Astrocyte (in vitro differentiated cells and primary cell): ENCODE results near the gene EML1. TPM values are rescaled to one million over a fixed set of nuclear protein-coding genes. Genes with fewer than 3 reads are reported as not detected.

Experiments used
- DNase-seq: peaks from one replicate; pipeline ENCODE4 v3.0.0-alpha.2; 2010; ENCODE audit warnings: low read depth
- FAIRE-seq: peaks from 2 replicates; lab custom pipeline; 2011; peaks lifted over from hg19 to GRCh38; lab: Jason Lieb, UNC
- H2AFZ ChIP-seq: 2 replicates; pipeline ENCODE4 v1.6.0; 2012; ENCODE audit warnings: low read depth, low read length, inconsistent platforms
- H3K27ac ChIP-seq: 2 replicates; pipeline ENCODE4 v1.5.1; 2011; ENCODE audit warnings: low read depth, low read length, inconsistent platforms
- H3K27me3 ChIP-seq: 2 replicates; pipeline ENCODE4 v1.6.0; 2011; ENCODE audit warnings: low read length, inconsistent platforms; ENCODE audit not compliant: insufficient read depth
- H3K36me3 ChIP-seq: 2 replicates; pipeline ENCODE4 v1.5.1; 2011; ENCODE audit warnings: low read length, inconsistent platforms; ENCODE audit not compliant: insufficient read depth
- H3K4me1 ChIP-seq: 2 replicates; pipeline ENCODE4 v1.5.1; 2011; ENCODE audit warnings: low read length, inconsistent platforms; ENCODE audit not compliant: insufficient read depth
- H3K4me2 ChIP-seq: 2 replicates; pipeline ENCODE4 v1.6.0; 2012; ENCODE audit warnings: low read length, inconsistent platforms
- H3K4me3 ChIP-seq: 2 replicates; pipeline ENCODE4 v1.5.1; 2011; ENCODE audit warnings: low read depth, mild to moderate bottlenecking, low read length, inconsistent platforms; ENCODE audit not compliant: insufficient read depth
- H3K79me2 ChIP-seq: 2 replicates; pipeline ENCODE4 v1.6.0; 2012; ENCODE audit warnings: mild to moderate bottlenecking, low read length, inconsistent platforms; ENCODE audit not compliant: insufficient read depth
- H3K9ac ChIP-seq: 2 replicates; pipeline ENCODE4 v1.6.0; 2012; ENCODE audit warnings: mild to moderate bottlenecking, low read length, inconsistent platforms
- H3K9me3 ChIP-seq: 2 replicates; pipeline ENCODE4 v1.5.1; 2012; ENCODE audit warnings: low read depth, mild to moderate bottlenecking, low read length, inconsistent platforms; ENCODE audit not compliant: insufficient read depth
- H4K20me1 ChIP-seq: 2 replicates; pipeline ENCODE4 v1.6.0; 2012; ENCODE audit warnings: low read length, inconsistent platforms; ENCODE audit not compliant: insufficient read depth
- H3K27ac Mint-ChIP-seq: one replicate; pipeline ENCODE4 v1.8.0; 2021; ENCODE audit warnings: mild to moderate bottlenecking, mixed read lengths; ENCODE audit not compliant: unreplicated experiment
- H3K27me3 Mint-ChIP-seq: one replicate; pipeline ENCODE4 v1.8.0; 2021; ENCODE audit warnings: low read depth, mixed read lengths; ENCODE audit not compliant: unreplicated experiment
- H3K36me3 Mint-ChIP-seq: one replicate; pipeline ENCODE4 v1.8.0; 2021; ENCODE audit warnings: low read depth, mixed read lengths; ENCODE audit not compliant: unreplicated experiment
- H3K4me1 Mint-ChIP-seq: one replicate; pipeline ENCODE4 v1.8.0; 2021; ENCODE audit warnings: low read depth, mixed read lengths; ENCODE audit not compliant: unreplicated experiment
- H3K4me3 Mint-ChIP-seq: one replicate; pipeline ENCODE4 v1.8.0; 2021; ENCODE audit warnings: mild to moderate bottlenecking, moderate library complexity, mixed read lengths; ENCODE audit not compliant: unreplicated experiment
- H3K9me3 Mint-ChIP-seq: one replicate; pipeline ENCODE4 v1.8.0; 2021; ENCODE audit warnings: mild to moderate bottlenecking, mixed read lengths; ENCODE audit not compliant: unreplicated experiment
- CTCF ChIP-seq: IDR thresholded peaks from 2 replicates; pipeline ENCODE4 v1.5.1; 2011; ENCODE audit warnings: low read depth, mild to moderate bottlenecking, inconsistent platforms, low read length, moderate library complexity; ENCODE audit not compliant: insufficient read depth
- EZH2 ChIP-seq: IDR thresholded peaks from 2 replicates; pipeline ENCODE4 v1.6.1; 2012; ENCODE audit warnings: mild to moderate bottlenecking, low read length, inconsistent platforms; ENCODE audit not compliant: insufficient read depth
- total RNA-seq: library from RNA; stranded (reverse); gene quantifications from 2 replicates; pipeline ENCODE4 v1.2.1, GENCODE V29; 2021

The EML1 gene
- total RNA-seq, 1 donor from 2014 or later: 17.1 TPM

GRCh38 chr14:99865408-99865807 lies 72.2 kb downstream of the EML1 start:
- Histone ChIP-seq H3K79me2 (peaks cover 3% of the 10 kb centered on the region), H4K20me1 (peaks cover 36% of the 10 kb centered on the region), H3K27ac (no peak overlapping the region), H2AFZ (no peak overlapping the region), H3K27me3 (no peaks in the 10 kb centered on the region), H3K9me3 (no peaks in the 10 kb centered on the region), H3K4me1 (peaks cover 11% of the 10 kb centered on the region), H3K36me3 (no peaks in the 10 kb centered on the region), H3K4me2 (no peak overlapping the region), H3K9ac (no peak overlapping the region), H3K4me3 (no peak overlapping the region)
- DNase-seq (no peak), FAIRE-seq (no peak)
- no peaks in the 10 kb centered on the region for H3K27me3 Mint-ChIP-seq
- no peak overlapping the region for H3K4me3 Mint-ChIP-seq
- peaks cover 13% of the 10 kb centered on the region for H3K36me3 Mint-ChIP-seq
- TF ChIP-seq EZH2: no peak
- no peak for TF ChIP-seq CTCF
- no peaks in the 10 kb centered on the region for H3K9me3 Mint-ChIP-seq
- H3K4me1 Mint-ChIP-seq: peaks cover 4% of the 10 kb centered on the region
- no peak overlapping the region for H3K27ac Mint-ChIP-seq

GRCh38 chr14:99870617-99871016 lies 77.4 kb downstream of the EML1 start:
- H3K27ac Mint-ChIP-seq: no peak overlapping the region
- Histone ChIP-seq H4K20me1 (peaks cover 60% of the 10 kb centered on the region), H3K79me2 (peaks cover 3% of the 10 kb centered on the region), H3K36me3 (no peaks in the 10 kb centered on the region), H3K4me3 (no peak overlapping the region), H3K4me1 (peaks cover 8% of the 10 kb centered on the region), H3K4me2 (no peak overlapping the region), H2AFZ (no peak overlapping the region), H3K9me3 (no peaks in the 10 kb centered on the region), H3K27ac (no peak overlapping the region), H3K9ac (no peak overlapping the region), H3K27me3 (no peaks in the 10 kb centered on the region)
- H3K27me3 Mint-ChIP-seq: peaks cover 3% of the 10 kb centered on the region
- H3K4me3 Mint-ChIP-seq: no peak overlapping the region
- TF ChIP-seq CTCF (no peak), EZH2 (no peak)
- FAIRE-seq: no peak
- H3K4me1 Mint-ChIP-seq: no peaks in the 10 kb centered on the region
- peaks cover 10% of the 10 kb centered on the region for H3K36me3 Mint-ChIP-seq
- DNase-seq: no peak
- H3K9me3 Mint-ChIP-seq: no peaks in the 10 kb centered on the region

- Histone ChIP-seq H3K4me3 (no peak overlapping the region), H3K27ac (no peak overlapping the region), H3K27me3 (no peaks in the 10 kb centered on the region), H3K9ac (no peak overlapping the region), H3K79me2 (peaks cover 5% of the 10 kb centered on the region), H3K4me2 (no peak overlapping the region), H3K36me3 (no peaks in the 10 kb centered on the region), H3K9me3 (no peaks in the 10 kb centered on the region), H4K20me1 (peaks cover 70% of the 10 kb centered on the region), H3K4me1 (peaks cover 8% of the 10 kb centered on the region), H2AFZ (no peak overlapping the region)
- Mint-ChIP-seq H3K36me3 (peaks cover 9% of the 10 kb centered on the region), H3K9me3 (no peaks in the 10 kb centered on the region), H3K4me1 (no peaks in the 10 kb centered on the region), H3K4me3 (no peak overlapping the region), H3K27ac (no peak overlapping the region), H3K27me3 (peaks cover 7% of the 10 kb centered on the region)
- FAIRE-seq (no peak), DNase-seq (no peak)
- no peak for TF ChIP-seq EZH2
- no peak for TF ChIP-seq CTCF
These were observed 78.6 kb downstream of the EML1 start for GRCh38 chr14:99871771-99872170.
